A673 (cell line): Measurements from ENCODE around the gene KLKB1. TPM values are rescaled to one million over a fixed set of nuclear protein-coding genes. Genes with fewer than 3 reads are reported as not detected.
A peak's percentile ranks its signal among the peaks of the same experiment; 100 is the strongest.

ENCODE experiments used
- BruUV-seq: library from RNA; stranded (reverse); fragments of 400-500 nt; replicated peaks from 2 replicates; lab custom pipeline; 2021; lab: Mats Ljungman, UMichigan
- CTCF ChIA-PET: fragments of 300-600 bp; sonication (Branson Sonifier 250); formaldehyde crosslinking; loops from one replicate; lab custom pipeline; 2022; ENCODE audit warnings: antibody characterized with exemption; lab: Charles Lee
- POLR2A ChIA-PET: fragments of 300-600 bp; sonication (Branson Sonifier 250); formaldehyde crosslinking; loops from one replicate; lab custom pipeline; 2022; ENCODE audit warnings: antibody characterized with exemption; ENCODE audit not compliant: low non-redundant PET; lab: Charles Lee
- DNase-seq: peaks from one replicate; pipeline ENCODE4 v3.0.0-alpha.2; 2015; ENCODE audit warnings: low spot score
- H3K27ac ChIP-seq: fragments of 200-600 bp; sonication (generic); 2 replicates; pipeline ENCODE4 v1.5.1; 2016; ENCODE audit warnings: mixed run types, low read depth, mild to moderate bottlenecking, mixed read lengths, antibody characterized with exemption, low read length; ENCODE audit not compliant: poor library complexity, severe bottlenecking
- H3K27me3 ChIP-seq: fragments of 200-600 bp; sonication (generic); replicated peaks from 2 replicates; pipeline ENCODE4 v1.6.1; 2017; ENCODE audit warnings: mixed run types, low read depth, mild to moderate bottlenecking, mixed read lengths, antibody characterized with exemption, low read length; ENCODE audit not compliant: insufficient read depth, poor library complexity
- H3K36me3 ChIP-seq: fragments of 200-600 bp; sonication (generic); 2 replicates; pipeline ENCODE4 v1.6.1; 2016; ENCODE audit warnings: mixed run types, mild to moderate bottlenecking, mixed read lengths, antibody characterized with exemption, low read length; ENCODE audit not compliant: insufficient read depth, poor library complexity, severe bottlenecking
- H3K4me1 ChIP-seq: fragments of 200-600 bp; sonication (generic); 2 replicates; pipeline ENCODE4 v1.6.1; 2017; ENCODE audit warnings: mixed run types, mild to moderate bottlenecking, mixed read lengths, antibody characterized with exemption, low read length; ENCODE audit not compliant: insufficient read depth, poor library complexity, severe bottlenecking
- H3K4me3 ChIP-seq: fragments of 200-600 bp; sonication (generic); 2 replicates; pipeline ENCODE4 v1.5.1; 2016; ENCODE audit warnings: low read depth, mixed run types, mild to moderate bottlenecking, mixed read lengths, low read length; ENCODE audit not compliant: poor library complexity, severe bottlenecking
- H3K9me3 ChIP-seq: fragments of 200-600 bp; sonication (generic); 2 replicates; pipeline ENCODE4 v1.6.1; 2016; ENCODE audit warnings: mixed run types, low read depth, mild to moderate bottlenecking, mixed read lengths, antibody characterized with exemption, low read length; ENCODE audit not compliant: poor library complexity, severe bottlenecking
- CTCF ChIP-seq: fragments of 300-800, 200-600 bp; sonication (generic); conservative IDR thresholded peaks from 2 replicates; pipeline ENCODE4 v1.5.1; 2017; ENCODE audit warnings: low read depth, mild to moderate bottlenecking, antibody characterized with exemption, low read length, moderate library complexity, mixed read lengths
- EZH2 ChIP-seq: fragments of 200-600 bp; sonication (generic); IDR thresholded peaks from 2 replicates; pipeline ENCODE4 v1.6.1; 2017; ENCODE audit warnings: borderline replicate concordance, low read depth, mild to moderate bottlenecking, mixed read lengths, antibody characterized with exemption, low read length; ENCODE audit not compliant: poor library complexity, severe bottlenecking
- intact Hi-C: fragments of 100-400 bp; cut with micrococcal nuclease; formaldehyde crosslinking; loops from one replicate; pipeline ENCODE4 v1.10.0; 2022; ENCODE audit not compliant: unreplicated experiment
- total RNA-seq: library from RNA; stranded (reverse); gene quantifications from 2 replicates; pipeline ENCODE4 v1.2.3, GENCODE V29; 2021

KLKB1 gene
- total RNA-seq, 1 experiment from 2014 or later: not detected

GRCh38 chr4:186300659-186301390, 73.5 kb downstream of the KLKB1 start:
- Histone ChIP-seq H3K27ac (no peak overlapping the region), H3K27me3 (no peaks in the 10 kb centered on the region), H3K36me3 (no peaks in the 10 kb centered on the region), H3K9me3 (no peaks in the 10 kb centered on the region), H3K4me3 (no peak overlapping the region), H3K4me1 (peaks cover 5% of the 10 kb centered on the region)
- ChIA-PET POLR2A (no interaction called here), CTCF (no interaction called here)
- no TSS peak for BruUV-seq
- intact Hi-C loops: no loop called here
- TF ChIP-seq CTCF (no peak), EZH2 (no peak)
- DNase-seq: no peak

GRCh38 chr4:186304216-186304615, 76.9 kb downstream of the KLKB1 start:
- Histone ChIP-seq H3K36me3 (no peaks in the 10 kb centered on the region), H3K9me3 (no peaks in the 10 kb centered on the region), H3K27ac (no peak overlapping the region), H3K4me1 (peaks cover 5% of the 10 kb centered on the region), H3K4me3 (no peak overlapping the region), H3K27me3 (no peaks in the 10 kb centered on the region)
- no TSS peak for BruUV-seq
- no peak for DNase-seq
- CTCF ChIA-PET: no interaction called here
- TF ChIP-seq CTCF (no peak), EZH2 (no peak)
- POLR2A ChIA-PET: no interaction called here
- intact Hi-C loops: no loop called here

GRCh38 chr4:186304866-186305505, 77.7 kb downstream of the KLKB1 start:
- no peaks in the 10 kb centered on the region for H3K36me3 ChIP-seq
- BruUV-seq: no TSS peak
- DNase-seq: peak; percentile 54
- H3K27ac ChIP-seq: no peak overlapping the region
- CTCF ChIA-PET: no interaction called here
- H3K4me3 ChIP-seq: no peak overlapping the region
- POLR2A ChIA-PET: no interaction called here
- H3K4me1 ChIP-seq: peaks cover 5% of the 10 kb centered on the region
- no peaks in the 10 kb centered on the region for H3K9me3 ChIP-seq
- no peaks in the 10 kb centered on the region for H3K27me3 ChIP-seq
- TF ChIP-seq CTCF: no peak
- no peak for TF ChIP-seq EZH2
- intact Hi-C loops: no loop called here
